Activated effector memory CD4-positive, alpha-beta T cell treated with anti-CD3 and anti-CD28 coated beads, Interleukin-2, amount 50 U/mL, for 16 hours (primary cell): ENCODE measurements around the gene KLHDC7A.

Experiments
- DNase-seq: peaks from one replicate; pipeline ENCODE4 v3.0.0-alpha.2; 2020

KLHDC7A gene

GRCh38 chr1:18511149-18511873 is 30.6 kb downstream of the KLHDC7A start:
- DNase-seq: no peak

GRCh38 chr1:18511874-18512150 is 31.1 kb downstream of the KLHDC7A start:
- DNase-seq: no peak

- DNase-seq: no peak
Observed at GRCh38 chr1:18512883-18513282, 32.2 kb downstream of the KLHDC7A start.

GRCh38 chr1:18513995-18514394 is 33.3 kb downstream of the KLHDC7A start:
- DNase-seq: no peak

- no peak for DNase-seq
Observed at GRCh38 chr1:18515120-18515667, 34.5 kb downstream of the KLHDC7A start.

GRCh38 chr1:18516473-18516872 is 35.7 kb downstream of the KLHDC7A start:
- DNase-seq: no peak

GRCh38 chr1:18526436-18527275 is 45.9 kb downstream of the KLHDC7A start:
- no peak for DNase-seq

GRCh38 chr1:18527514-18527913 is 46.8 kb downstream of the KLHDC7A start:
- no peak for DNase-seq

- DNase-seq: no peak
Observed at GRCh38 chr1:18527921-18528320, 47.2 kb downstream of the KLHDC7A start.

- no peak for DNase-seq
Observed at GRCh38 chr1:18528616-18529015, 47.9 kb downstream of the KLHDC7A start.

- DNase-seq: no peak
Observed at GRCh38 chr1:18529714-18530113, 49.0 kb downstream of the KLHDC7A start.

- no peak for DNase-seq
Observed at GRCh38 chr1:18530587-18531502, 50.1 kb downstream of the KLHDC7A start.

GRCh38 chr1:18531503-18531845 is 50.7 kb downstream of the KLHDC7A start:
- no peak for DNase-seq

GRCh38 chr1:18532390-18533170 is 51.9 kb downstream of the KLHDC7A start:
- no peak for DNase-seq

- no peak for DNase-seq
Observed at GRCh38 chr1:18533259-18533658, 52.5 kb downstream of the KLHDC7A start.

- no peak for DNase-seq
Observed at GRCh38 chr1:18534810-18535205, 54.1 kb downstream of the KLHDC7A start.
